H1 (cell line): ENCODE measurements around the gene ADM. TPM values are rescaled to one million over a fixed set of nuclear protein-coding genes. Genes with fewer than 3 reads are reported as not detected.

ENCODE experiments used
- CTCF ChIA-PET: fragments of 300-600 bp; sonication (Branson Sonifier 250); formaldehyde crosslinking; loops from one replicate; lab custom pipeline; 2021; ENCODE audit not compliant: partially characterized antibody; lab: Charles Lee
- POLR2A ChIA-PET: fragments of 300-600 bp; sonication (Branson Sonifier 250); formaldehyde crosslinking; loops from one replicate; lab custom pipeline; 2021; ENCODE audit warnings: inconsistent platforms; ENCODE audit not compliant: partially characterized antibody; lab: Charles Lee
- DNase-seq, 2 experiments: peaks; one replicate each; pipeline versions ENCODE4 v3.0.0 to v3.0.0-alpha.2; 2010 to 2022; ENCODE audit warnings: low spot score in 2 of 2, low read depth in 1 of 2, mixed read lengths in 1 of 2
- FAIRE-seq: peaks from 2 replicates; lab custom pipeline; 2011; peaks lifted over from hg19 to GRCh38; lab: Jason Lieb, UNC
- H2AFZ ChIP-seq: 2 replicates; pipeline ENCODE4 v1.8.1; 2012; ENCODE audit warnings: low read length, inconsistent platforms
- H2AK5ac ChIP-seq: 2 replicates; pipeline ENCODE4 v1.6.1; 2013; ENCODE audit warnings: low read depth, low read length
- H2BK120ac ChIP-seq: replicated peaks from 2 replicates; pipeline ENCODE3; 2013; ENCODE audit warnings: low read depth, low read length, inconsistent platforms
- H2BK12ac ChIP-seq: 2 replicates; pipeline ENCODE4 v1.6.1; 2013; ENCODE audit warnings: low read depth, low read length
- H2BK15ac ChIP-seq: 2 replicates; pipeline ENCODE4 v1.6.1; 2013; ENCODE audit warnings: low read length
- H2BK20ac ChIP-seq: 2 replicates; pipeline ENCODE4 v1.6.1; 2013; ENCODE audit warnings: low read length
- H2BK5ac ChIP-seq: 2 replicates; pipeline ENCODE4 v1.6.1; 2013; ENCODE audit warnings: low read depth, low read length
- H3K14ac ChIP-seq: 2 replicates; pipeline ENCODE4 v1.6.1; 2013; ENCODE audit warnings: inconsistent platforms; ENCODE audit not compliant: insufficient read length
- H3K18ac ChIP-seq: 2 replicates; pipeline ENCODE4 v1.6.1; 2013; ENCODE audit warnings: low read length; ENCODE audit errors: extremely low read depth
- H3K23ac ChIP-seq: 2 replicates; pipeline ENCODE4 v1.6.1; 2013; ENCODE audit warnings: inconsistent platforms; ENCODE audit not compliant: insufficient read length
- H3K23me2 ChIP-seq: 2 replicates; pipeline ENCODE4 v1.6.1; 2013; ENCODE audit warnings: low read depth, low read length
- H3K27ac ChIP-seq: 2 replicates; pipeline ENCODE4 v1.6.1; 2011; ENCODE audit warnings: low read depth, low read length, inconsistent platforms
- H3K27me3 ChIP-seq, 4 experiments: replicated peaks in 1 of 4; 1 replicate in 1 of 4; 2 replicates in 3 of 4; pipeline versions ENCODE4 v1.6.1 to v1.8.1; 2011 to 2013; ENCODE audit warnings: low read length in 3 of 4, mild to moderate bottlenecking in 3 of 4, inconsistent platforms in 2 of 4, mixed read lengths in 2 of 4, moderate library complexity in 1 of 4; ENCODE audit not compliant: control insufficient read depth in 3 of 4, insufficient read depth in 3 of 4; ENCODE audit errors: extremely low read depth in 1 of 4
- H3K36me3 ChIP-seq, 4 experiments: 2 replicates each; pipeline versions ENCODE4 v1.6.1 to v1.8.1; 2011 to 2013; ENCODE audit warnings: mild to moderate bottlenecking in 4 of 4, low read length in 3 of 4, moderate library complexity in 2 of 4, control low read depth in 1 of 4, inconsistent platforms in 1 of 4; ENCODE audit not compliant: insufficient read depth in 4 of 4, control insufficient read depth in 2 of 4
- H3K4ac ChIP-seq: replicated peaks from 2 replicates; pipeline ENCODE3; 2013; ENCODE audit warnings: low read length, low read depth, mixed read lengths, inconsistent platforms; ENCODE audit not compliant: insufficient read length
- H3K4me1 ChIP-seq, 4 experiments: replicated peaks in 1 of 4; 1 replicate in 1 of 4; 2 replicates in 3 of 4; pipeline versions ENCODE4 v1.6.1 to v1.8.1; 2011 to 2013; ENCODE audit warnings: low read length in 3 of 4, inconsistent platforms in 2 of 4, mixed read lengths in 1 of 4; ENCODE audit not compliant: insufficient read depth in 4 of 4, control insufficient read depth in 3 of 4
- H3K4me2 ChIP-seq, 2 experiments: 2 replicates each; pipeline versions ENCODE4 v1.6.1 to v1.8.1; 2011 to 2013; ENCODE audit warnings: low read depth in 2 of 2, low read length in 2 of 2, control low read depth in 1 of 2, inconsistent platforms in 1 of 2, mild to moderate bottlenecking in 1 of 2; ENCODE audit not compliant: insufficient read depth in 1 of 2
- H3K4me3 ChIP-seq, 4 experiments: fragments of 200-600, 300-600 bp in 1 of 4; sonication (generic), shearing (Covaris generic), sonication (Bioruptor Twin) in 1 of 4; 2 replicates each; pipeline versions ENCODE4 v1.5.1 to v1.8.1; 2011 to 2016; ENCODE audit warnings: low read length in 4 of 4, low read depth in 3 of 4, control low read depth in 2 of 4, inconsistent platforms in 2 of 4, mild to moderate bottlenecking in 2 of 4, mixed read lengths in 1 of 4, moderate library complexity in 1 of 4; ENCODE audit not compliant: insufficient read depth in 2 of 4; ENCODE audit errors: extremely low read depth in 1 of 4
- H3K56ac ChIP-seq: replicated peaks from 2 replicates; pipeline ENCODE3; 2013; ENCODE audit warnings: low read depth, mild to moderate bottlenecking, mixed read lengths, low read length, inconsistent platforms; ENCODE audit not compliant: insufficient read length
- H3K79me1 ChIP-seq: 2 replicates; pipeline ENCODE4 v1.6.1; 2013; ENCODE audit warnings: low read depth, low read length, control low read depth
- H3K79me2 ChIP-seq, 2 experiments: 2 replicates each; pipeline versions ENCODE4 v1.6.1 to v1.8.1; 2012 to 2013; ENCODE audit warnings: low read length in 2 of 2, mild to moderate bottlenecking in 2 of 2, inconsistent platforms in 1 of 2; ENCODE audit not compliant: insufficient read depth in 2 of 2, control insufficient read depth in 1 of 2
- H3K9ac ChIP-seq, 4 experiments: replicated peaks in 1 of 4; 1 replicate in 1 of 4; 2 replicates in 3 of 4; pipeline versions ENCODE4 v1.6.1 to v1.8.1; 2011 to 2013; ENCODE audit warnings: low read depth in 3 of 4, low read length in 3 of 4, control low read depth in 2 of 4, mild to moderate bottlenecking in 2 of 4, moderate library complexity in 2 of 4, inconsistent platforms in 1 of 4; ENCODE audit errors: extremely low read depth in 1 of 4
- H3K9me3 ChIP-seq, 2 experiments: 2 replicates each; pipeline versions ENCODE4 v1.6.1 to v1.8.1; 2012 to 2013; ENCODE audit warnings: mild to moderate bottlenecking in 2 of 2, moderate library complexity in 2 of 2, control low read depth in 1 of 2, inconsistent platforms in 1 of 2, low read depth in 1 of 2, low read length in 1 of 2, mixed read lengths in 1 of 2; ENCODE audit not compliant: insufficient read depth in 2 of 2
- H4K20me1 ChIP-seq, 2 experiments: replicated peaks in 1 of 2; 2 replicates each; pipeline versions ENCODE3 to v1.8.1; 2011 to 2013; ENCODE audit warnings: inconsistent platforms in 2 of 2, low read length in 2 of 2, mild to moderate bottlenecking in 1 of 2; ENCODE audit not compliant: insufficient read depth in 2 of 2, control insufficient read depth in 1 of 2
- H4K5ac ChIP-seq: 2 replicates; pipeline ENCODE4 v1.6.1; 2013; ENCODE audit warnings: low read length, low read depth, mixed read lengths, inconsistent platforms; ENCODE audit not compliant: insufficient read length
- H4K8ac ChIP-seq: 2 replicates; pipeline ENCODE4 v1.8.0; 2013; ENCODE audit warnings: mild to moderate bottlenecking, moderate library complexity, low read length, inconsistent platforms; ENCODE audit not compliant: insufficient read depth; ENCODE audit errors: extremely low read depth
- H4K91ac ChIP-seq: replicated peaks from 2 replicates; pipeline ENCODE3; 2013; ENCODE audit warnings: low read length, mixed read lengths, inconsistent platforms; ENCODE audit not compliant: insufficient read length
- CREB1 ChIP-seq: IDR thresholded peaks from 2 replicates; pipeline ENCODE4 v1.6.1; 2012; ENCODE audit warnings: inconsistent platforms
- EGR1 ChIP-seq: IDR thresholded peaks from 2 replicates; pipeline ENCODE4 v1.6.1; 2011; ENCODE audit warnings: low read depth, low read length, borderline replicate concordance
- EZH2 ChIP-seq: fragments of 200-600 bp; sonication (generic); IDR thresholded peaks from 2 replicates; pipeline ENCODE4 v1.7.1; 2012; ENCODE audit warnings: low read depth, mild to moderate bottlenecking, moderate library complexity, low read length, inconsistent platforms; ENCODE audit not compliant: severe bottlenecking
- FOSL1 ChIP-seq: IDR thresholded peaks from 2 replicates; pipeline ENCODE4 v1.6.1; 2011; ENCODE audit warnings: mild to moderate bottlenecking, low read depth, low read length, moderate library complexity; ENCODE audit not compliant: insufficient read depth
- MAX ChIP-seq: IDR thresholded peaks from 2 replicates; pipeline ENCODE4 v1.6.1; 2012; ENCODE audit warnings: inconsistent platforms
- RFX5 ChIP-seq: IDR thresholded peaks from 2 replicates; pipeline ENCODE4 v1.6.1; 2011; ENCODE audit warnings: low read depth, low read length, improper control_type of control experiment, borderline replicate concordance
- SAP30 ChIP-seq: fragments of 300-600 bp; sonication (generic); IDR thresholded peaks from 2 replicates; pipeline ENCODE4 v1.7.1; 2012; ENCODE audit warnings: low read length, moderate library complexity, mild to moderate bottlenecking, inconsistent platforms; ENCODE audit not compliant: insufficient read depth, insufficient replicate concordance
- SIRT6 ChIP-seq: IDR thresholded peaks from one replicate; pipeline ENCODE4 v1.7.1; 2012; ENCODE audit warnings: low read length, inconsistent platforms
- SP1 ChIP-seq: IDR thresholded peaks from 2 replicates; pipeline ENCODE4 v1.6.1; 2011; ENCODE audit warnings: low read depth, low read length
- ZNF274 ChIP-seq: IDR thresholded peaks from 2 replicates; pipeline ENCODE4 v1.7.0; 2012; ENCODE audit warnings: low read length, borderline replicate concordance; ENCODE audit errors: extremely low read depth
- WGBS, 2 experiments: shearing (Covaris generic) in 1 of 2; methylation state at CpG; one replicate each; pipeline versions ENCODE4 v1.1.6 to v1.1.7; 2013 to 2015; ENCODE audit warnings: low lambda C conversion rate in 2 of 2, mixed read lengths in 2 of 2, inconsistent platforms in 1 of 2, low coverage in 1 of 2, missing lambda C conversion rate in 1 of 2; ENCODE audit not compliant: insufficient replicate concordance in 2 of 2, insufficient coverage in 1 of 2, insufficient read length in 1 of 2; ENCODE audit errors: extremely low coverage in 1 of 2, missing lambda C conversion rate in 1 of 2; 5-methylcytosine and 5-hydroxymethylcytosine counted together
- polyA plus RNA-seq, 7 experiments: library from polyadenylated mRNA; depleted of rRNA in 3 of 7; stranded (reverse) in 5 of 7; unstranded in 2 of 7; fragments of >200 nt in 5 of 7; fragments of 200-250 nt in 2 of 7; gene quantifications; 1 replicate in 5 of 7; 2 replicates in 1 of 7; 4 replicates in 1 of 7; pipeline versions ENCODE4 v1.2.1 to v1.2.3, GENCODE V29; 2011 to 2013; ENCODE audit warnings: missing spikeins in 2 of 7, mixed read lengths in 2 of 7
- total RNA-seq: library from RNA; stranded (reverse); fragmentation: NEBNext Ultra II Directional; extraction: Animal tissue kit (Norgen Biotek cat#: 25700); gene quantifications from 2 replicates; pipeline ENCODE4 v1.2.1, GENCODE V29; 2021

Gene ADM
- total and polyA plus RNA-seq, 2 of the 8 experiments (the other 6 are each of a cell fraction or from before 2014, with no cell fraction given): 94.1 to 95.6 TPM

GRCh38 chr11:10305964-10306918, 1.4 kb downstream of the ADM start:
- peaks cover 6 to 9% of the 10 kb centered on the region in 2 experiments for H4K20me1 ChIP-seq
- no peaks in the 10 kb centered on the region for H3K9me3 ChIP-seq
- FAIRE-seq (no peak), DNase-seq (peak in 1 of 2 experiments; percentile 65)
- H3K23me2 ChIP-seq: peaks cover 37% of the 10 kb centered on the region
- no peak overlapping the region for H3K14ac ChIP-seq
- no peaks in the 10 kb centered on the region for H3K79me1 ChIP-seq
- H2BK120ac ChIP-seq: peak overlapping the region; percentile 18
- H3K18ac ChIP-seq: peak overlapping the region; percentile 79; the same call in 1 of the 2 replicates
- H2BK20ac ChIP-seq: 0 out of 2 replicates have a peak overlapping the region, but pooled peaks have one; percentile 65
- no peak overlapping the region for H2AK5ac ChIP-seq
- peak overlapping the region; percentile 82; the same call in 1 of the 2 replicates for H2BK5ac ChIP-seq
- no peak overlapping the region for H3K27ac ChIP-seq
- no peak overlapping the region for H4K5ac ChIP-seq
- peak overlapping the region; percentile 51; the same call in 1 of the 2 replicates for H2BK12ac ChIP-seq
- H3K4ac ChIP-seq: peak overlapping the region; percentile 58
- CTCF ChIA-PET: interaction anchor here (0.7 to 10.0 kb wide), 17 partner anchors 11 to 426 kb away, joined by 3 to 97 read pairs (median 5); no protein-coding TSS in a partner anchor
- H2AFZ ChIP-seq: no peak overlapping the region
- peak overlapping the region; percentile 35; the same call in 1 of the 2 replicates for H4K8ac ChIP-seq
- WGBS, 2 experiments: 3% methylated on average over 60 of the region's 65 CpGs; no CpG with 5 or more reads in 1 of the 2 experiments
- H3K79me2 ChIP-seq: peaks cover 0 to 31% of the 10 kb centered on the region in 2 experiments; a peak in 3 of 4 replicates
- peak overlapping the region; percentile 70 to 92 (median 88) for H3K4me3 ChIP-seq
- peaks cover 0 to 17% (median 8%) of the 10 kb centered on the region in 4 experiments; a peak in 3 of 8 replicates for H3K36me3 ChIP-seq
- H3K23ac ChIP-seq: no peak overlapping the region
- H3K4me2 ChIP-seq: peak overlapping the region; percentile 87 to 100
- peak overlapping the region; percentile 71 for H4K91ac ChIP-seq
- peak overlapping the region; percentile 53; the same call in 1 of the 2 replicates for H2BK15ac ChIP-seq
- H3K4me1 ChIP-seq: peaks cover 6 to 27% (median 9%) of the 10 kb centered on the region in 4 experiments
- POLR2A ChIA-PET: interaction anchor here (0.6 to 10.6 kb wide), 30 partner anchors 9 to 541 kb away, joined by 3 to 156 read pairs (median 4); partner anchors contain the start of gene SBF2
- H3K56ac ChIP-seq: peak overlapping the region; percentile 81
- H3K27me3 ChIP-seq: peaks cover 0 to 48% (median 15%) of the 10 kb centered on the region in 4 experiments; a peak in 5 of 7 replicates
- H3K9ac ChIP-seq: peak overlapping the region; percentile 64 to 83 (median 70)
- no peak for TF ChIP-seq SP1
- TF ChIP-seq SAP30: peak; percentile 8
- no peak for TF ChIP-seq SIRT6
- no peak for TF ChIP-seq RFX5
- TF ChIP-seq MAX: no peak
- TF ChIP-seq EGR1: no peak
- TF ChIP-seq CREB1: no peak
- TF ChIP-seq EZH2: no peak
- no peak for TF ChIP-seq FOSL1
- no peak for TF ChIP-seq ZNF274
